Effector memory CD8-positive, alpha-beta T cell (primary cell): Measurements from ENCODE around the gene AUH.
A peak's percentile ranks its signal among the peaks of the same experiment; 100 is the strongest.
"Not testable (repeated sequence)": the region's sequence is repeated elsewhere in the genome, so short reads cannot be mapped to it uniquely, and the experiment has no call there.

Experiments used
- ATAC-seq: fragments of 150-1000 bp; cut with Tn5 transposase; replicated peaks from 2 replicates; pipeline ENCODE4 v1.10.0; 2021; ENCODE audit warnings: mild to moderate bottlenecking, moderate library complexity
- DNase-seq, 3 experiments: peaks; one replicate each; pipeline ENCODE4 v3.0.0; 2021
- H3K27ac Mint-ChIP-seq, 2 donors: one replicate each; pipeline ENCODE4 v1.8.0; 2022; ENCODE audit warnings: mild to moderate bottlenecking in 2 of 2, mixed read lengths in 2 of 2, moderate library complexity in 2 of 2
- H3K27me3 Mint-ChIP-seq, 2 donors: one replicate each; pipeline ENCODE4 v1.8.0; 2022; ENCODE audit warnings: mixed read lengths in 2 of 2
- H3K36me3 Mint-ChIP-seq: one replicate; pipeline ENCODE4 v1.8.0; 2022; ENCODE audit warnings: mild to moderate bottlenecking, moderate library complexity, mixed read lengths; ENCODE audit not compliant: insufficient read depth
- H3K4me1 Mint-ChIP-seq, 2 donors: one replicate each; pipeline ENCODE4 v1.8.0; 2022; ENCODE audit warnings: low read depth in 2 of 2, mixed read lengths in 2 of 2
- H3K4me3 Mint-ChIP-seq, 2 donors: one replicate each; pipeline ENCODE4 v1.8.0; 2022; ENCODE audit warnings: mild to moderate bottlenecking in 2 of 2, mixed read lengths in 2 of 2, moderate library complexity in 2 of 2
- H3K9me3 Mint-ChIP-seq, 2 donors: one replicate each; pipeline ENCODE4 v1.8.0; 2022; ENCODE audit warnings: mixed read lengths in 2 of 2

AUH gene

DNA sequence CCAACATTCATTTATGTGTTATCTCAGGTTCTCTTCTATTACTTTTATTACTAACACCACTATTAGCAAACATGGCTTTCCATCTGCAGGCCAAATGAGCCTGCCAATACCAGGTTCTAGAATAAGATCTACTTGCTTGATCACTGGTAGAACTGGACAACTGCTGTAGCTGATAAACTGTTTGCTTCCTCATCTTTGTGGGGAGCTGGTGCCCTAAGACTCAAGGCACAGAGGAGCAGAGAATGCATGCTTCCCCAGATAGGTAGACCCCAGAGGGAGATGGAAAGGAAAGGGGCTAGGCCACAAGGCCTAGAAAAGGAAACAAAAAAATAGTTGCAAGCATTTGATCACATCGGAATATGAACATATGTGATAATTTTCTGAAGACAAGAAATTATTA, 30.7 kb upstream of the AUH start:
- peaks cover 8% of the 10 kb centered on the region in 2 donors for H3K4me1 Mint-ChIP-seq
- no peak for ATAC-seq

DNA sequence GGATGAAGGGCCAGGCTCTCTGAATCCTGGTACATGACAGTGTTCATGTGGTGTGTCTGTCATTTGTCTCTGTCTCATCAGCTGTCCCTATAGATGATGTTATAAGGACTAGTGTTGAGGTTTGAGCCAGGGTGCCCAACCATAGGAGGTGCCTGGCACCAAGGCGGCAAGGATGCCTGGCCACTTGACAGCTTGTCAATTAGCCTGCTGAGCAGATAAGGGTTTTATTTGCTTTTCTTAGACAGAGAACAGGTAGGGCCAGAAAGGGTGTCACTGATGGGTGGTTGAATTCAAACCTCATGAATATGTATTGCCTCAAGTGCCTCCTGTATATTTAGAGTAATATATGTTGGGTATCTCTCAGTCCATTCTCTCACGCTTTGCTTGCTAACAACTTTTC, 30.1 kb upstream of the AUH start:
- no peaks in the 10 kb centered on the region for H3K36me3 Mint-ChIP-seq
- ATAC-seq (no peak), DNase-seq (no peak)
- H3K4me1 Mint-ChIP-seq, result peaks cover 8% of the 10 kb centered on the region in 2 donors
- no peaks in the 10 kb centered on the region for H3K27me3 Mint-ChIP-seq
- no peaks in the 10 kb centered on the region for H3K9me3 Mint-ChIP-seq
- H3K4me3 Mint-ChIP-seq, result no peak overlapping the region
- no peak overlapping the region for H3K27ac Mint-ChIP-seq

More for the DNA sequence above, 30.7 kb upstream of the AUH start:
- Mint-ChIP-seq H3K36me3 (no peaks in the 10 kb centered on the region), H3K27ac (no peak overlapping the region), H3K9me3 (no peaks in the 10 kb centered on the region), H3K4me3 (no peak overlapping the region), H3K27me3 (no peaks in the 10 kb centered on the region)
- no peak for DNase-seq

DNA sequence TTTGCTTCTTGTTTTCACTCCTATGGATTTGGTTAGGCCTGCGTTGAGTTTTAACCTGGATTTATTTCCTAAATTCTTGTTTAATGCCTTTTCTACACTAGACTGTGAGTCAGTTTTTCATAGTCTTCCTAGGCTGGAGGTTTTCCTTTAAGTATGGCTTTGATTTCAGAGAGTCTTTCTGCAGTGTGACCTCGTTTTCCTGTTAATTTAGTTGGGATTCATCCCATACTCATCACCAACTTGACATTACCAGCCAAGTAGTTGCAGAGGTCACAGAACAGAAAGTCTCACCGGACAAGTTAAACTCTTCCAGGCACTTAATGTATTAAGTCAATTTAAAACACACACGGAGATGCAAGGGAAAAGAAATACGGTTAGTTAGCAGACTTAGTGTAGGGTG, 29.7 kb upstream of the AUH start:
- no peak overlapping the region for H3K27ac Mint-ChIP-seq
- no peaks in the 10 kb centered on the region for H3K27me3 Mint-ChIP-seq
- no peak overlapping the region for H3K4me3 Mint-ChIP-seq
- DNase-seq, result no peak
- peaks cover 8% of the 10 kb centered on the region in 2 donors for H3K4me1 Mint-ChIP-seq
- ATAC-seq, result no peak
- no peaks in the 10 kb centered on the region for H3K36me3 Mint-ChIP-seq
- no peaks in the 10 kb centered on the region for H3K9me3 Mint-ChIP-seq

DNA sequence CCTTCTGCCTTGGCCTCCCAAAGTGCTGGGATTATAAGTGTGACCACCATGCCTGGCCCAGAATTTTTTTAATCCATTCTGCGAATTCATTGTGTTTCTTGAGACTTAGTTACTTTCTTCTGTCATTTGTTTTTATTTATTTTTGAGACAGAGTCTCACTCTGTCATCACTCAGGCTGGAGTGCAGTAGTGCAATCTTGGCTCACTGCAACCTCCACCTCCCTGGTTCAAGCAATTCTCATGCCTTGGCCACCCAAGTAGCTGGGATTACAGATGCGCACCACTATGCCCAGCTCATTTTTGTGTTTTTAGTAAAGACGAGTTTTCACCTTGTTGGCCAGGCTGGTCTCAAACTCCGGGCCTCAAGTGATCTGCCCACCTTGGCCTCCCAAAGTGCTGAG, 28.0 kb upstream of the AUH start:
- not testable (repeated sequence) for ATAC-seq, DNase-seq, H3K27me3 Mint-ChIP-seq, H3K36me3 Mint-ChIP-seq, H3K9me3 Mint-ChIP-seq, H3K4me1 Mint-ChIP-seq, H3K27ac Mint-ChIP-seq, H3K4me3 Mint-ChIP-seq

DNA sequence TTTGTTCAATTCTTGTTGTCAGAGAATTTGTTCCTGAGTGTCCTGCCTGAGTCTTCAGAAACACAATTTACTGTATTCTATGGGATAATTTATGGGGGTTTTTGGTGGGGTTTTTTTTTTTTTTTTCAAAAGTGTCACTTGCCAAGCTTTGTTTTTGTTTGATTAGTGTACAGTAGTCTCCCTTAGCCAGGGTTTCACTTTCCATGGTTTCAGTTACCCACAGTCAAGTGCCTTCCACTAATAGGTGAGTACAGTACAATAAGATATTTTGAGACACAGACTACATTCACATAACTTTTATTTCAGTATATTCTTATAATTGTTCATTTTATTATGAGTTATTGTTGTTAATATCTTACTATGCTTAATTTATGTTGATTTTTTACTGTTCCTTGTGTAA, 25.0 kb upstream of the AUH start:
- H3K36me3 Mint-ChIP-seq, result peaks cover 3% of the 10 kb centered on the region
- DNase-seq, result no peak
- H3K4me3 Mint-ChIP-seq, result no peak overlapping the region
- no peaks in the 10 kb centered on the region for H3K27me3 Mint-ChIP-seq
- no peaks in the 10 kb centered on the region for H3K9me3 Mint-ChIP-seq
- no peak for ATAC-seq
- H3K27ac Mint-ChIP-seq, result no peak overlapping the region
- no peaks in the 10 kb centered on the region for H3K4me1 Mint-ChIP-seq

DNA sequence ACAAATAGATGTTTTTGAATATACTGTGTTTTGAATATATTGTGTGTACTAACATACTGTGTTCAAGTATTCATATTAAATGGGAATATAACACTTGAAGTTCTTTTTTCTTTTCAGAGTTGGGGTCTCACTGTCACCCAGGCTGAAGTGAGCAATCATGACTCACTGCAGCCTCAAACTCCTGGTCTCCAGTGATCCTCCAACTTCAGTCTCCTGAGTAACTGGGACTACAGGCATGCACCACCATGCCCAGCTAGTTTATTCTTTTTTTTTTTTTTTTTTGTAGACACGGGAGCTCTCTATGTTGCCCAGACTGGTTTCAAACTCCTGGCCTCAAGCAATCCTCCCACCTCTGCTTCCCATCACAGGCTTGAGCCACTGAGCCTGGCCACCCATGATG, 23.2 kb upstream of the AUH start:
- Mint-ChIP-seq H3K4me3 (no peak overlapping the region), H3K27me3 (no peaks in the 10 kb centered on the region), H3K9me3 (no peaks in the 10 kb centered on the region), H3K36me3 (peaks cover 3% of the 10 kb centered on the region), H3K27ac (no peak overlapping the region), H3K4me1 (no peaks in the 10 kb centered on the region)
- no peak for DNase-seq
- no peak for ATAC-seq

DNA sequence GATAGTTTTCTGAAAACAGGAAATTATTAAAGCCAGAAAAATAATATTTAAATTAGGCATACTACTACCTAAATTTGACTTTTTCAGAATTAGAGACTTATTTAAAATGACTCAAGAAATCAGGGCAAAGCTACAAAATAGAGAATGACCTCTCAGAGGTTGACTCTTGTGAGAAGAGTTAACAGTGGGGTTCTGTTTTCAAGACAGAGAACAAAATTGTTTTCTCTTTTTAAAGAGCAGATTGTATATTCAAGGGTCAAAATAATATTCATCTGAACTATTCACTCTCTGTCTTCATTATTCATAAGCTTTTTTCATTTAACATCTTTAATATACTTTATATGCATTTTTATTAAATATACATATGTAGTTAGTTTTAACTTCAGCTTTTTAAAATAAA, 21.9 kb upstream of the AUH start:
- no peaks in the 10 kb centered on the region for H3K4me1 Mint-ChIP-seq
- no peaks in the 10 kb centered on the region for H3K9me3 Mint-ChIP-seq
- peaks cover 3% of the 10 kb centered on the region for H3K36me3 Mint-ChIP-seq
- ATAC-seq (no peak), DNase-seq (no peak)
- no peak overlapping the region for H3K27ac Mint-ChIP-seq
- H3K4me3 Mint-ChIP-seq, result no peak overlapping the region
- no peaks in the 10 kb centered on the region for H3K27me3 Mint-ChIP-seq

DNA sequence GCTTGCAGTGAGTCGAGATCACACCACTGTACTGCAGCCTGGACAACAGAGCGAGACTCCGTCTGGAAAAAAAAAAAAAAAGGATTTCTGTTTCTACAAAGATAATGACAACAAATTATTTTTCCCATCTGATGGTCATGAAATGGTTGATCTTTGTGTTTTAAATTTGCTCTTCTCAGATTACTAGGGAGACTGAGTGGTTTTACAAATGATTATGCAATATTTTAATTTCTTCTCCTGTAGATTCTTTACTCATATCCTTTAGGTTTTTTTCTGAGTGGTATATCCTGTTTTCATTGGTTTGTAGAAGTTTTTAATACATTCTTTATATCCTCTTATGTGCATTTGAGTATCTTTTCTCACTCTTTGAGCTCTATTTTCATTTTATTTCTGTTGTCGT, 20.6 kb upstream of the AUH start:
- ATAC-seq, result no peak
- Mint-ChIP-seq H3K27ac (no peak overlapping the region), H3K9me3 (no peaks in the 10 kb centered on the region), H3K4me3 (no peak overlapping the region), H3K4me1 (no peaks in the 10 kb centered on the region), H3K36me3 (peaks cover 3% of the 10 kb centered on the region), H3K27me3 (no peaks in the 10 kb centered on the region)
- DNase-seq, result no peak

DNA sequence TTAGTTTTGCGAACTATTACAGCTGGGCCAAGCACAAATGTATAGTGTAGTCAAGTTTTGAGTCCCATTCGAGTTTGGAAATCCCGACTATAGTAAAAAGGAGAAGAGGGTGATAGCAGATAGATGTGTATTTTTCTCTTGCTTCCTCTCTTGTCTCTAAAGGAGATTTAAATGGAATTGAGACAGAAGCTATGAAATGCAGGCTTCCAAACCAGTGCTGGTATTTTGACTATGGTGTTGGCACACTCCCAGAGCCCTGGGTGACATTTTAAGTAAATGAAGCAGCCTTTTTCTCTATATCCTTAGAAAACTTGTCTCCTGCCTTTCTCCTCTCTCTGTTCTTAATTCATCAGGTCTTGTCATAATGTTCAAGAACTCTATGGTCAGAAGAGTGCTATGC, 17.7 kb upstream of the AUH start:
- no peak for ATAC-seq
- H3K27me3 Mint-ChIP-seq, result no peaks in the 10 kb centered on the region

DNA sequence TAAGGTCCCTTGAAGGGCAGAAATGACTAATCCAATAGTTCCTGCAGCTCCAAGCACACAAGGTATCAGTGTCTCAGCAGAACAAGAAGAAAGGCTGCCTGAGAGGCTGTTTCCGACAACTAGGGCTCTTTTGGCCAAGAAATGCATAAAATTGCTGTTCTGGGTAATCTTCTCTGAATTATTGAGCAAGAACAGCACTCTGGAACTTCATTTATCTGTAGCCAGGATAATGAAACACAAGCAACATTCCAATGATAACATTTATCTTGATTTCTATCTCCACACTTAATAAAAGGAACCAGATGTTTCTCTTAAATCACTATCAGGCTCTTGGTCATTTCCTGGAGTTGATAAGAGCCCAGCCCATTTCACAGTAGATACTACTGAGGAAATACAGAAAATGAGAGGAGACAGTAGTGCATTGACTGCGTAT, 17.0 kb upstream of the AUH start:
- Mint-ChIP-seq H3K27ac (no peak overlapping the region), H3K4me1 (peaks cover 8% of the 10 kb centered on the region in 2 donors), H3K9me3 (no peaks in the 10 kb centered on the region), H3K4me3 (no peak overlapping the region), H3K27me3 (no peaks in the 10 kb centered on the region), H3K36me3 (peaks cover 3% of the 10 kb centered on the region)
- ATAC-seq (no peak), DNase-seq (no peak)

More for the DNA sequence above, 17.7 kb upstream of the AUH start:
- peaks cover 3% of the 10 kb centered on the region for H3K36me3 Mint-ChIP-seq
- H3K4me3 Mint-ChIP-seq, result no peak overlapping the region
- H3K4me1 Mint-ChIP-seq, result peaks cover 8% of the 10 kb centered on the region in 2 donors
- no peak overlapping the region for H3K27ac Mint-ChIP-seq
- no peak for DNase-seq
- no peaks in the 10 kb centered on the region for H3K9me3 Mint-ChIP-seq

DNA sequence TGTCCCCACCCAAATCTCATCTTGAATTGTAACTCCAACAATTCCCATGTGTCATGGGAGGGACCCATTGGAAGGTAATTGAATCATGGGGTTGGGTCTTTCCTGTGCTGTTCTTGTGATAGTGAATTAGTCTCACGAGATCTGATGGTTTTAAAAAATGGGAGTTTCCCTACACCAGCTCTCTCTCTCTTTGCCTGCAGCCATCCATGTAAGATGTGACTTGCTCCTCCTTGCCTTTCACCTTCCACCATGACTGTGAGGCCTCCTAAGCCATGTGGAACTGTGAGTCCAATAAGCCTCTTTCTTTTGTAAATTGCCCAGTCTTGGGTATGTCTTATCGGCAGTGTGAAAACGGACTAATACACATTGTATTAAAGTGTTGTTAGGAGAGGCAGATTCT, 16.3 kb upstream of the AUH start:
- not testable (repeated sequence) for H3K27ac Mint-ChIP-seq, H3K9me3 Mint-ChIP-seq, H3K4me1 Mint-ChIP-seq, H3K27me3 Mint-ChIP-seq, ATAC-seq, DNase-seq, H3K36me3 Mint-ChIP-seq, H3K4me3 Mint-ChIP-seq

DNA sequence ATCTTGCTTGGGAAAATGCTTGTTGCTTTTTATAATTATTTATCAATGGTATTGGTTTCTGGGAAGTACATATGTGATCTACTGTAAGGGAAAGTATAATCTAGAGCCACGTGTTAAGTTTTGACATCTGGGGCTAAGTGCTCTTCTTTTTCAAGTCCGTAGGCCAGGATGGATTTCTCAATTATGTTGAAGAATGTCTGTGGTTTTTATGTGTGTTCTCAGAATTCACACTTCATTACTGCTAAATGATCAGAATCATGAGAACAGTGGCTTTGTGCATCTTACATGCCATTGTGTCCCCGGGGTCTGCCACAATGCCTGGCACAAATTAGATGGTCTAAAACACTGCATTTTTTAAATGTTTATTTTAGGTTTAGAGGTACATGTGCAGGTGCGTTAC, 14.5 kb upstream of the AUH start:
- peak; percentile 56 for ATAC-seq
- no peak for DNase-seq
- Mint-ChIP-seq H3K27me3 (no peaks in the 10 kb centered on the region), H3K27ac (peak overlapping the region; percentile 17 to 68), H3K36me3 (no peaks in the 10 kb centered on the region), H3K4me1 (peaks cover 8% of the 10 kb centered on the region in 2 donors), H3K4me3 (no peak overlapping the region), H3K9me3 (no peaks in the 10 kb centered on the region)

DNA sequence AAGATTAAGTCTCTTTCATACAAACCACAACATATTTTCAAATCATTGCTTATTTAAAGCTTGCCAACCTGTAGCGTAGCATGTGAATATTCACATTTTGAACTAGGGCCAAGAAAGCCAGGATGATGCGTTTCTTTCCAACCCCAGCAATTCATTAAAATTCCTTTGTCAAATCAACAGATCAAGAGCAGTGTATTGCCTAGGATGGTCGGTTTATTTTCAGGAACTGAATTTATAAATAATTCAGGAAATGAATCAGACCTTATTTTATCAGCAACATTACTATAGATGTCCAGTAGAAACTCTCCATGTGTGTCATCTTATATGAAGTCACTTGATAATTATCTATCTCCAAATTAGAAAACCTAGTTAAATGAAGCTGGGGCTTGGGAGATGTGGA, 13.2 kb upstream of the AUH start:
- H3K27ac Mint-ChIP-seq, result no peak overlapping the region
- H3K4me1 Mint-ChIP-seq, result peaks cover 8% of the 10 kb centered on the region in 2 donors
- no peaks in the 10 kb centered on the region for H3K27me3 Mint-ChIP-seq
- no peaks in the 10 kb centered on the region for H3K9me3 Mint-ChIP-seq
- H3K36me3 Mint-ChIP-seq, result no peaks in the 10 kb centered on the region
- ATAC-seq, result no peak
- no peak for DNase-seq
- no peak overlapping the region for H3K4me3 Mint-ChIP-seq

DNA sequence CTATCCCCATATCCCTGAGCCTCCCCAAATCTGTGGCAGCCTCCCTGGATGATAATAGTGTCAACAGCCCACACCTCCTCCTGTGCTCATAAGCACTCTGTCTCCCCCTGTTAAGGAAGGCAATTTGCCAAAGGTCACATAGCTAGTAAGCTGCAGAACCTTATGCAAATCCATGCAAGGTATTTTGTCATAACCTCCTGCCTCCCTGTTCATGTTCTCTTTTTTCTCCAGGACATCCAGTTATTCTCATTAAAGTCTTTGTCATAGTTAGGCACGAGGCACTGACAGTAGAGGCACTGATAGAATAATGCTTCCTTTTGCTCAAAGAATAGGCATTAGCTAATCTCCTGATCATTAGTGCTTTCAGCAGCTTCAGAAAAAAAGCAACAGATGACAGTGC, 10.2 kb upstream of the AUH start:
- ATAC-seq (no peak), DNase-seq (no peak)
- peaks cover 6% of the 10 kb centered on the region in 2 donors for H3K4me1 Mint-ChIP-seq
- H3K4me3 Mint-ChIP-seq, result no peak overlapping the region
- H3K27ac Mint-ChIP-seq, result no peak overlapping the region
- no peaks in the 10 kb centered on the region for H3K36me3 Mint-ChIP-seq
- no peaks in the 10 kb centered on the region for H3K9me3 Mint-ChIP-seq
- peaks cover 0 to 8% of the 10 kb centered on the region in 2 donors for H3K27me3 Mint-ChIP-seq

DNA sequence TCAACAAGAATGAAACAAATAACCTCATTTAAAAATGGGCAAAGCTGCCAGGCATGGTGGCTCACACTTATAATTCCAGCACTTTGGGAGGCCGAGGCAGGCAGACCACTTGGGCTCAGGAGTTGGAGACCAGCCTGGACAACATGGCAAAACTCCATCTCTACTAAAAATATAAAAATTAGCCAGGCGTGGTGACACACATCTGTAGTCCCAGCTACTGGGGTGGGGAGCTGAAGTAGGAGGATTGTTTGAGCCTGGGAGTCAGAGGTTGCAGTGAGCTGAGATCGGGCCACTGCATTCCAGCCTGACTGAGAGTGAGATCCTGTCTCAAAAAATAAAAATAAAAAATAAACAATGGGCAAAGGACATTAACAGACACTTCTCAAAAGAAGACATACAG, 8.3 kb upstream of the AUH start:
- H3K36me3 Mint-ChIP-seq, H3K4me3 Mint-ChIP-seq, H3K27ac Mint-ChIP-seq, DNase-seq, H3K27me3 Mint-ChIP-seq, ATAC-seq, H3K9me3 Mint-ChIP-seq, H3K4me1 Mint-ChIP-seq: not testable (repeated sequence)
